HG03135 (cell line): ENCODE data around the gene RSRC1.
"Not testable (repeated sequence)": the region's sequence is repeated elsewhere in the genome, so short reads cannot be mapped to it uniquely, and the experiment has no call there.

ENCODE experiments used
- ATAC-seq: cut with Tn5 transposase; IDR thresholded peaks from one replicate; pipeline ENCODE4 v1.9.1; 2021; ENCODE audit warnings: mild to moderate bottlenecking, moderate library complexity; ENCODE audit not compliant: unreplicated experiment

RSRC1 gene

DNA sequence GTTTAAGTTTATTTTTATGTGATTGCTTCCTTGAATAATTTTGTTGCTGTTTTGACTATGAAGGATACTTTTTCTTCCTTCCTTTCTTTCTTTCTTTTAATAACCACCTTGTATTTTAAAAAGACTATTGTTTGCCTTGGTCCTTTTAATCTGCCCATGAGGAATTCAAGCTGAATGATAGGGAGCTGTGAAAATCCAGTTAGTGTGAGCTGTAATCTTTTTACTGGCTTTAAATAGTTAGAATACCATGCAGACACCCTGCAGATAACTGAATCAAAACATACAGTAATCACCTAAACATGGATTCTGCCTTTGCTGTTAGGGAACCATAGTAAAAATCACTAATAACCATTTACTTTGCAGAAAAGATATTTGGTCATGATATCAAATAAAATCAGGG, 110.7 kb downstream of the RSRC1 start:
- ATAC-seq, result no peak

DNA sequence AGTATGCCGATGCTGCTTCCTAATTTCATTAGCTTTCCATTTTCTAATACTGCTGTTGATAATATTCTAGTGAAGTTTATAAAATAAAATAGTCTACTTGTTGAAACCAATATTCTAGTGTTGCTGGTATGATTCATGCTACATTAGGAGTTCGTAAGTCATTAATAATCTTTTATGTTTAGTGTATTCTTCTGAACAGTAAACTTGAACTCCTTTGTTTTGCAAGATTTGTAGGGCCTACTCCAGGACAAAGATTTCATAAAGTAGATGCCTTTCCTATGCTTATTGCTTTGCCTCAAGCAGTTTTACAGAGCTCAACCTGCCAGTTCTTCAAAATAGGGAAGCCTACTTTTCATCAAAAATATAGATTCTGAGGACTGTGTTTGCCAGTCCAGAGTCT, 111.5 kb downstream of the RSRC1 start:
- ATAC-seq, result no peak

DNA sequence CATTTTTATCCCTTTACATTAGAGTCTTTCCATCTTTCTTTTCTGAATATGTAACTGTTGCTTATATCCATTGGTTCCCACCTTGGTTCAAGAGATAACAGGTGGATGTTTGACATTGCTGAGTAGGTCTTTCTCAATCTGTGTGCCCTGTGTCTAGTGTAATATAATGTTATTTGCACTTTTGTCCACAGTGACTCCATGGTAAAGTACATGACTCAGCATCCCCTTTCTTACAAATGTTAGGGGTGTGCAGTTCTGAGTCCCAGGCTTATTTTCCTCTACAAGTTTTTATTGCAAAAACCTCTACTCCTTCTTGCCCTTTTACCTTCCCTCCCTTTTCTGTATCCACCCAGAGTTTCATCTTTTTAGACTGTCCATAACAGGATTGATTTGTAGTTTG, 116.5 kb downstream of the RSRC1 start:
- ATAC-seq, result no peak

DNA sequence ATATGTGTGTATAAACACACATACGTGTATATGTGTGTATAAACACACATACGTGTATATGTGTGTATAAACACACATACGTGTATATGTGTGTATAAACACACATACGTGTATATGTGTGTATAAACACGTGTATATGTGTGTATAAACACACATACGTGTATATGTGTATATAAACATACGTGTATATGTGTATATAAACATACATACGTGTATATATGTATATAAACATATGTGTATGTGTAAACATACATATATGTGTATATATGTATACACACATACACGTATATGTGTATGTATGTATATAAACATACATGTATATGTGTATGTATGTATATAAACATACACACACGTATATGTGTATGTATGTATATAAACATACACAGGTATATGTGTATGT, 119.1 kb downstream of the RSRC1 start:
- ATAC-seq, result not testable (repeated sequence)

DNA sequence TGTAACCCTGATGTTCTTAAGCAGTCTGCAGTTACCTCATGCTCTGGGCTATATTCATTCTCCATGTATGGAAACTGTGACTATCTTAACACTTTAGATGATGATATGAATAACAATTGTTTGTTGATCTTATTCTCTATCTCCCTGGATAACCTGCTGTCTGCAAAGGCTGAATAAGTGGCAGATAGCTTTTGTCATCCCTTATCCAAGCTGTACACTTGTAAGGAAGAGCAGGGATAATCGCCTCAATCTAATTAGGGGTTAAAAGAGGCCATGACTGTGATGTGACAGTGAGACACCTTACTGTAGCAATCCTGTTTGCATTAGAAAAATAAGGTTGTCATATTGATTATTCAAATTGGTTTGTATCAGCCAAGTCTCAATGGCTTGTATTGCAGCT, 123.9 kb downstream of the RSRC1 start:
- no peak for ATAC-seq

DNA sequence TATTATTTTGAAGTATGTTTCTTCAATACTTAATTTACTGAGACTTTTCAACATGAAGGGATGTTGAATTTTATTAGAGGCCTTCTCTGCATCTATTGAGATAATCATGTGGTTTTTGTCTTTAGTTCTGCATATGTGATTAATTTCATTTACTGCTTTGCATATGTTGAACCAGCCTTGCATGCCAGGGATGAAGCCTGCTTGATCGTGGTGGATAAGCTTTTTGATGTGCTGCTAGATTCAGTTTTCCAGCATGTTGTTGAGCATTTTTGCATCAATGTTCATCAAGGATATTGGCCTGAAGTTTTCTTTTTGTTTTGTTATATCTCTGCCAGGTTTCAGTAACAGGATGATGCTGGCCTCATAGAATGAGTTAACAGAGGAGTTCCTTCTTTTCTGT, 134.4 kb downstream of the RSRC1 start:
- no peak for ATAC-seq

DNA sequence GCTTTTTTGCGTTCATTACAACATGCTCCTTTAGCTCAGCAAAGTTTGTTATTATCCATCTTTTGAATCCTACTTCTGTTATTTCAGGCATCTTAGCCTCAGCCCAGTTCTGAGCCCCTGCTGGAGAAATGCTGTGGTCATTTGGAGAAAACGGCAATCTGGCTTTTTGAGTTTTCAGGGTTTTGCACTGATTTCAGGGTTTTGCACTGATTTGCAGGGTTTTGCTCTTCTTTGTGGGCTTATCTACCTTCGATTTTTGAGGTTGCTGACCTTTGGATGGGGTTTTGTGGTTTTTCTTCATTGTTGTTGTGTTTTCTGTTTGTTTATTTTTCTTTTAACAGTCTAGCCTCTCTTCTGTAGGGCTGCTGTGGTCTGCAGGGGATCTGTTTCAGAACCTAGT, 137.4 kb downstream of the RSRC1 start:
- ATAC-seq, result no peak

DNA sequence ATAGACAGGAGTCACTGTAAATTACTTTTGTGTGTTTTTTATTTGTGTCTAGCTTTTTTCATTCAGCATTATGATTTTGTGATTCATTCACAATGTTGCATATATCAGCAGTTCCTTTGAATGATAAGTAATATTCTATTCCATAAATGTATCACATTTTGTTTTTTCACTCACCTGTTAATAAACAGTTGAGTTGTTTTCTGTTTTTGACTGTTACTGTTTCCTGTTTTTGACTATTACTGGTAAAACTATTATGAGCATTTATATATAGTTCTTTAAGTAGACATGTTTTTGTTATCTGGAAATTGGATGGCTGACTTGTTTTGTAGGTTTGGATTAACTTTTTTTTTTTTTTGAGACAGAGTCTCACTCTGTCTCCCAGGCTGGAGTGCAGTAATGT, 138.4 kb downstream of the RSRC1 start:
- ATAC-seq, result no peak

DNA sequence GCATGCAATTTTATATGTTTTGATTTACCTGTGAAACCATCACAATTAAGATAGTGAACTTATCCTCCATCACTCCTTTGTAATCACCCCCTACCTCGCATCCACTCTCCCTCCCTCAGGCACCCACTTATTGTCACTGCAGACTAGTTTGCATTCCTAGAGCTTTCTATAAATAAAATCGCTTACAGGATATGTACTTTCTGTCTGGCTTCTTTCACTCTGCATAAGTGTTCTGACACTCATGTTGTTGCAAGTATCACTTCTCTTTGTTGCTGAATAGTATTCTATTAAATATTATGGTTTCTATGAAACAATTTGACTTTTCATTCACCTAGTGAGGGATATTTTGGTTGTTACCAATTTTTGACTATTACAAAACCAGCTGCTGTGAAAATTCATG, 139.3 kb downstream of the RSRC1 start:
- ATAC-seq, result no peak

DNA sequence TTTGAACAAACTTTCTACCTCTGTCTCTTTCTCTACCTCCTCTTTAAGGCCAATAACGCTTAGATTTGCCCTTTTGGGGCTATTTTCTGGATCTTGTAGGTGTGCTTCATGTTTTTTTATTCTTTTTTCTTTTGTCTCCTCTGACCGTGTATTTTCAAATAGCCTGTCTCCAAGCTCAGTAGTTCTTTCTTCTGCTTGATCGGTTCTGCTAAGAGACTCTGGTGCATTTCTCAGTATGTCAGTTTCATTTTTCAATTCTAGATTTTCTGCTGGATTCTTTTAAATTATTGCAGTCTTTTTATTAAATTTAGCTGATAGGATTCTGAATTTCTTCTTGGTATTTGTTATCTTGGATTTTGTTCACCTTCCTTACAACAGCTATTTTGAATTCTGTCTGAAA, 148.7 kb downstream of the RSRC1 start:
- no peak for ATAC-seq

DNA sequence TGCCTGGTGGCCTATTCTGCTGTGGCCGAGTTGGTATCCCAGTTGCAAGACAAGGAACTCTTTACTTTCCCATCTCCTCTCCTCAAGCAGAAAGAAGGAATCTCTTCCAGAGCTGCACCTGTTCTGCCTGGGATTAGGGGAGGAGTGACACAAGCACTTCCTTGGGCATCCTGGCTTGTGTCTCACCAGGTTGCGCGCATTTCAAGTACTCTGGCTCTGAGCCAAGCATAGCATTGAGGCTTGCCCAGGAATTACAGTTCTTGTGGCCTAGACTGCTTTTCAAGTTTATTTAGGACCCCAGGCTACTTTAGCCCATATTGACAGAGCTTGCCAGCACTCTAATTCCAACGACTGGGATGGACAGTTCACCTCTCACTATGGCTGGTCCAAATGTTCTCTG, 150.5 kb downstream of the RSRC1 start:
- no peak for ATAC-seq

DNA sequence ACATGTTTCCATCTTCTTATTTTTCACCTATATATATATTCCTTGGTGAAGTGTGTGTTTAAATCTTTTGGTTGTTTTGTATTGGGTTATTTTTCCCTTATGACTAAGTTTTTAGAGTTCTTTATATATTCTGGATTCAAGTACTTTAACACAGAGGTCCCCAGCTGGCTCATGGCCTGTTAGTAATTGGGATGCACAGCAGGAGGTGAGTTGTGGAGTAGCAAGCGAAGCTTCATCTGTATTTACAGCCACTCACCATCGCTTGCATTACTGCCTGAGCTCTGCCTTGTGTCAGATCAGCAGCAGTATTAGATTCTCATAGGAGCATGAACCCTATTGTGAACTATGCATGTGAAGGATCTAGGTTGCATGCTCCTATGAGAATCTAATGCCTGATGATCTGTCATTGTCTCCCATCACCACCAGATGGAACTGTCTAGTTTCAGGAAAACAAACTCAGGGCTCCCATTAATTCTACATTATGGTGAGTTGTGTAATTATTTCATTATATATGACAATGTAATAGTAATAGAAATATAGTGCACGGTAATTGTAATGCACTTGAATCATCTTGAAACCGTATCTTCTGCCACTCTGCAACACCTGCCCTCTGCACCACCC, 151.6 kb downstream of the RSRC1 start:
- ATAC-seq, result no peak

DNA sequence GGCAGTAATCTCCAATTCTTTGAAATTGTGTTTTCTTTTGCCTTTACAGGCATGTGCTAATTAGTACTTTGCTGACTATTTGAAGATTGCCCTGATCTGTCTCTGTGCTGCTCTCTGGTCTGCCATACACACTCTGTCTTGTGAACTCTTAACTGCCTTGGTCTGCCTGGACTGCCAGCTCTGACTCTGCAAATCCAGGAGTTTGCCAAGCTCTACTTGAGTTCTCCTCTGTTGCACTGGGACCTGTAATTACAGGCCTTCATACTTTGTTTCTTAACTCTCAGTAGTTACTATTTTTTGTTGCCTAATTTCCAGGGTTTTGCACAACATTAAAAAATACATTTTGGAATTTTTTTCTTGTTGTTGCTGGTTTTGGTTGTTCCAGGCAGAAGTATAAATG, 155.0 kb downstream of the RSRC1 start:
- ATAC-seq, result no peak

DNA sequence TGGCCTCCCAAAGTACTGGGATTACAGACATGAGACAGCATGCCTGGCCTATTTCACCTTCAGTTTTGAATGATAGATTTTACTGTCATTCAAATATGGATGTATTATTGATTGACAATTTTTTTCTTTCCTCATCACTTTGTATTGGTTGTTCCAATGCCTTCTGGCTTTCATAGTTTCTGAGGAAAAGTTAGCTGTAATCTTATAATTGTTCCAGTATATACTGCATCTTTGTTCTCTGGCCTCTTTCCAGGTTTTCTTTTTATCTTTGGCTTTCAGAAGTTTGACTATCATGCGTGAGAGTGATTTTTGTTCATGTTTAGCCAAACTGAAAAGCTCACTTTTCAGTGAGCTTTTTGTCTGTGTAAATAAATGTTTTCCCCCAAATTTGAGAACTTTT, 157.1 kb downstream of the RSRC1 start:
- ATAC-seq, result no peak

DNA sequence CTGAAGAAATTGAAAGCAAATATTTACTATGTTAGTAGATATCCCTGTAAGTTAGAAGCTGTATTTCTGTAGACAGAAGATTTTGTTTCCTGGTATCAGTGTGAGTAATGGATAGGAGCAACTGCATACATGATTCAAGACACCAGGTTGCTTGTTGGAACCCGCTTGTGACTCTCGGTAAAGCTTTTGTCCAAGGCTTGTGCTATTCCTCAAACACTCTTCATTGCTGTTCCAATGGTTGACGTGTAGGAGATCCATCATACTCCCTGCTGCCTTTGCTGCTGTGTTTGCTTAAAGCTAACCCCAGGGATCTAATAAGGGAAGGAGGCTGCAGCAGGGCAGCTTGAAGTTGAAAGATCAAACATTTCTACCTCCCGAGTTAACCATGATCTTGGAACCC, 160.1 kb downstream of the RSRC1 start:
- ATAC-seq, result no peak

DNA sequence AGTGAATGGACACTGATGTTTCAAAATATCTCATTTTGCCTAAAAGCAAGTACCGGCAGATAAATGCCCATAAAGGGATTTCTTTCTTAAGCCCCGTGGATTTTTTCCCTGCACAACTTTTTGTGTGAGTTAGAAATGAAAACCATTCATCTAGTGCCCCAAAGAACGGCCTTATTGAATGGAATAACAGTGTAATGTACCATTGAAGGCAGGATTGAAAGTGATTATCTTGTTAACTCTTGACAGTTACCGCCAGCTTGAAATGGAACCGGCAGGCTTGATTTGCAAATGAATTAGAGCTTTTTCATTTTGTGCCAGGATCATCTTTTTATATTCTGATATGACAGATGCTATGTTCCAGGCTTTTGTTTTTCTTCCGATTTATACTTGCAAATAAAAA, 162.2 kb downstream of the RSRC1 start:
- no peak for ATAC-seq

DNA sequence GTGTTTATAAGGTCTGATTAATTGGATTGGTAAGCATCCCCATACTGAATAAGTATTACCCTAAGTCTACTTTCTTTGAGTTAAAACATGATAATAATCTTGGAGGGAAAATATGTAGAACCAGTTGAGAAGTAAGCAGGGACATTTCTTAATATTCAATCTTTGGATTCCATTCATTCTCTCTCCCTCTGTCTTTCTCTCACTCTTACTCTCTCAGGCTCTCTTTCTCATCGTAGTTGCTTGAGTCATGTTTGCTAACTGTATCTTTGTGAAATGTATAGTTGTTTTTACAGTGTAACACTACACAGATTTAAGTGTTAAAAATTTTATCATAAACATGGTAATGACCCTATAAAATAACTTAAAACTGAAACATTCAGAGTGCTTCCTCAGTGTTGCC, 163.8 kb downstream of the RSRC1 start:
- ATAC-seq, result no peak

DNA sequence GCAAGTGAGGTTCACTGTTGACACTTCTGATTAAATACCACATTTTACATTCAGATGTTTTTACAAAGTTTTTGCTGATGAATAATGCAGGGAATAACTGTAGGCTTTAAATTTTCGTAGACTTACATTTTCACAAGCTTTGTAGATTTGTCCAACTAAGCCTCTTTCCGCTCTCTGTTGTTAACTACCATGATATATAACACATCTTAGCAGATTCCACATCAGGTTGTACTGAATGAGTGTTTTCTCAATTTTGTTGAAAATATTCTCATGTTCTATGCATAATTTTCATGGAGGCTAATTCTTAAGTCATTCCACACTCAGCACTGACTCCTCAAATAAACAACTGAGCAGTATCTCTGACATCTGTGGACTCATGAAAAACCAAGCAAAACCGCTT, 168.3 kb downstream of the RSRC1 start:
- no peak for ATAC-seq

DNA sequence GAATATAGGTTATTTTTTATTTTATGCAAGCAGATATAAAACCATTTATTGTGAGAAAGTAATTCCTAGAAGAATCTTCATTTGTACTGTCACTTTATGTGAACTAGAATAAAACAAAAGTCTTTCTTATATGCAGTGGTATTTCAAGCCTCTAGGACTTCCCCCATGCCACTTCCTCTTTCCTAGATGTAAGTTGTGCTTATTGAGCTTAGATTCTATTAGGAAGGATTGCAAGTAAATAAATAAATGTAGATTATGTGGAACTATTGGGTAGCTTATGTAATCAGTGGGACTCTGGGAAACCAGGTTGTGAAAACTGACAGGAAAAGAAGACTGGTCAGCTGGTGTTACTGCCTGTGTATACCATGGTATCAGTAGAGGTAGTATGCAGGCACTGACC, 169.7 kb downstream of the RSRC1 start:
- ATAC-seq, result no peak

DNA sequence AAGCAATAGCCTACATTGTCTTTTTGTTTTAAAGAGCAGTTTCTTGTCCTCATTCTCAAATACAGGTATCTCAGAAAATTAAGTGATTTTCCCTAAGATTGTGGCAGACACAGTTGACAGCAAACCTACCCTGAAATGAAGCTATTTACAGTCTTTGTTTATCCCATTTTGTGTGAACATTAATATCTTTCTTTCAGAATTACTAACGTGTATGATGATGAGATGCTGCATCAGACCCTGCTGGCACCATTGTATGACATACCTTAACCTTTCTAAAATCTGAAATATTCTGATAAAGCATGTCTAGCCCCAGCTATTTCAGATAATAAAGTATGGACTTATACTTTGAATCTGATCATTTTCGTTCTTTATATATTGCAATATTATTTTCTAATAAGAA, 185.9 kb downstream of the RSRC1 start:
- no peak for ATAC-seq

DNA sequence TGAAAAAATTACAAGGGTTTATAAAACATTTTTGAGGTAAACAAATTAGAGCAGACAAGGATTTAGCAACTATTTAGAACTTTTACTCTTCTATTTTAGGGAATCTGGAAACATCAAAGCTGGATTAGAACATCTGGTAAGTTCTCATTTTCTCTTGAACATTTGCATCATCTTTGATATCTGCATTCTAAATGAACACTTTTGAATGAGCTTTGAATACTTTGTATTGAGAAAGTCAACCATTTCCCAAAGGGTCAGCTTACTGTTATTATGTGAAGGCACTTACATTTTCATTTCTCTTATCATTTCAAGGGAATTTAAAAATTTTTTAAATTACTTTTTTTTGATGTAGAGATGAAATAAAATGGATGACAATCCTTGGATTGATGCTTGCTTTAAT, 188.1 kb downstream of the RSRC1 start:
- no peak for ATAC-seq

DNA sequence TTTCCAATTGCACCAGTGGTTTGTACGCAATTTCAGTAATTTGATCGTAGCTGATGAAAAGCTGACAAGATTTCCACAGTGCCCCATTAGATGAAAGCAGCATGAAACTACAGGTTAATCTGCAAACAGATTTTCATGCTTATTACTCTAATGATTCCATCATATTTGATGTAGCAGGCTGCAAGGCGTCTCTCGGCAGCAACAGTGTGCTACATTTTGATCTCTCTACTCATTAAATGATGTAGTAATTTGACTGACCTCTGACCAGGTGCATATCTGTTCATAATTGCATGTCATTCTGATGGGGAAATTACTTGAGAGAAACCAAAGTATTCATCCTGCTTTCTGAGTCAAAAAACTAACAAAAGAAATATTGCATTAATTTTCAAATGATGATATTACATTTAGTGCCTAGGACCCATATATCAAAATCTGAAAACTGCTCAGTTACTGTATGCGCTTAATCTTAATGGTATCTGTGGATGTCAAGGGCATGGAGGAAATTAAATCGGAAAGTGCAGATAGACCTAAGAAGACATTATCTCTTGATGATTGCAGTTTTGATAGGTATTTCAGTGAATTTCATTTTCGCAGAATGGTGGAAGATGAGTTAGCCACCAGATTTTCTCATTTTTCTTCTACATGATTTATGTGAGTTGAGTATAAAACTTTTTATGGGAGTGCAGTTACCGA, 198.5 kb downstream of the RSRC1 start:
- no peak for ATAC-seq

DNA sequence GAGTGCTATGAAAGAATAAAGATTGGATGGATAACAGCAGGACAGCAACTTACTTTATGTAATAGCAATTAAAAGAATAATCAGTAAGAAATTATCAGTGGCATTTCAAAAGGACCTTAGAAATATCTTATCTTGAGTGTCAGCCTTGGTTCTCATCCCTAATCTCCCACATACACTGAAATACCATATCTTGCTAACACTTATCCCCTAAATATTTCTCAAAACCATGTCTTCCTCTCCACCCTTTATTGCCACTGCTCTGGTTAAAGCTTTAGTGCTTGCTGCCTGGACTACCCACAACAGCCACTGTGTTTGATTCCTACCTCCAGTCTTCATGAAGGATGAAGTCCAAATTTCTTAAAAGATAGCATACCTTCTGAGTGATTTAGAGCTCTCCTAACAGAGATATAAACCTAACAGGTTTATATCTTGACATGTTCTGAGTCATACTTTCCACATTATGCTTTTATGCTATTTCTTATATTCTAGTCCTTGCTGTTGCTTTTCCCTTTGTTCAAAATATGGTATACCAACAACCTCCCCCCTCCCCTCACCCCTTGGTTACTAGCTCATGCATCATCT, 202.8 kb downstream of the RSRC1 start:
- ATAC-seq, result no peak
